ENCODE data around the gene PLXNA1.

- no peak for TF ChIP-seq CTCF (IDR thresholded peaks at IDR 0.05; ENCODE audit: low read length)
- TF ChIP-seq EZH2 (optimal IDR thresholded peaks at IDR 0.05; ENCODE audit: low read depth, low read length), result no peak
- no peak for TF ChIP-seq EZH2phosphoT487 (IDR thresholded peaks at IDR 0.05; ENCODE audit: low read length)
These were observed 11.0 kb upstream of the PLXNA1 start for GRCh38 chr3:126971891-126972351.

Data from MM.1S (cell line).